GM21576 (cell line): Measurements from ENCODE around the gene MME.
"Not testable (repeated sequence)": the region's sequence is repeated elsewhere in the genome, so short reads cannot be mapped to it uniquely, and the experiment has no call there.

Source experiments
- ATAC-seq: cut with Tn5 transposase; IDR thresholded peaks from one replicate; pipeline ENCODE4 v1.9.1; 2021; ENCODE audit warnings: mild to moderate bottlenecking, moderate library complexity; ENCODE audit not compliant: unreplicated experiment

MME gene

GRCh38 chr3:155190691-155191090, 110.6 kb downstream of the MME start:
- ATAC-seq, result no peak

- ATAC-seq, result no peak
Observed at GRCh38 chr3:155192957-155193746, 113.0 kb downstream of the MME start.

- ATAC-seq, result no peak
Observed at GRCh38 chr3:155193868-155194267, 113.7 kb downstream of the MME start.

GRCh38 chr3:155194973-155195957, 115.1 kb downstream of the MME start:
- no peak for ATAC-seq

GRCh38 chr3:155196131-155197021, 116.3 kb downstream of the MME start:
- no peak for ATAC-seq

- ATAC-seq, result no peak
Observed at GRCh38 chr3:155197786-155198185, 117.7 kb downstream of the MME start.

GRCh38 chr3:155202626-155203025, 122.5 kb downstream of the MME start:
- no peak for ATAC-seq

- ATAC-seq, result no peak
Observed at GRCh38 chr3:155204851-155205250, 124.7 kb downstream of the MME start.

DNA sequence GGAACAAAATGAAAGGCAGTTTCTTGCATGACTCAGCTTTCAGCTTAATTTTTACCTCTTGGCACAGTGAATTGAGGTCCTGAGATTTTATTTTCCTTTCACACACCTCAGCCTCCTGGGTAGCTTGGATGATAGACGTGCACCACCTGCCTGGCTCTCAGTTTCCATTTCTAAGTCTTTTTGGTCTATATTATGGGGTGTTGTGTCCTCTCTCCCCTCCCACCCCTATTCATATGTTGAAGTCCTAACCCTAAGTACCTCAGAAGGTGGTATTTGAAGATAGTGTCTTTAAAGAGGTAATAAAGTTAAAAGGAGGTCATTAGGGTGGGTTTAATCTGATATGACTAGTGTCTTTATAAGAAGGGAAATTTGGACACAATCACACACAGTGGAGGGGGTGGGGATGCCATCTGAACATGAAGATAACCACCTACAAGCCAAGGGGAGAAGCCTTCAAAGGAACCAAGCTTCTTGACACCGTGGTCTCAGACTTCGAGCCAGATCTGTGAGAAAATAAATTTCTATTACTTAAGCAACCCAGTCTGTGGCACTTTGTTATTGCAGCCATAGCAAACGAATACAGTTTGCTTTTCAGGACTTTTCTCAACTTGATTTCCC, 128.2 kb downstream of the MME start:
- no peak for ATAC-seq

- no peak for ATAC-seq
Observed at GRCh38 chr3:155210736-155211135, 130.6 kb downstream of the MME start.

DNA sequence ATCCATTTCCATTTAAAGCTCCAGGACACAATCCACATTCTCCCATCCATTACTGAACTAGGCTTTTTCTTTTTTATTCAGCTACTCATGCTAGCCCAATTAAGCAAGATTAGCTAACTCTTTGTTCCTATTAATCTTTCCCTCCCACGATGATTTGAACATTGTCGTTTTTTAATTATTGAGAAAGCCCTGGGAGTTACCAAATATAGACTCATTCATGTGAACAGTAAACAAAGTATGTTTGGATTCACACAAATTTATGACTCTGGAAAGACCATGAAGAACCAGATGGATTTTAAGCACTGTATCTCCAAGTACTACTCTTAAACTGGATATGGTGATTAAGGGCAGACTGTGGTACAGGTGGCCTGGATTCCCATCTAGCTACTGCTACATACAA, 131.1 kb downstream of the MME start:
- no peak for ATAC-seq

DNA sequence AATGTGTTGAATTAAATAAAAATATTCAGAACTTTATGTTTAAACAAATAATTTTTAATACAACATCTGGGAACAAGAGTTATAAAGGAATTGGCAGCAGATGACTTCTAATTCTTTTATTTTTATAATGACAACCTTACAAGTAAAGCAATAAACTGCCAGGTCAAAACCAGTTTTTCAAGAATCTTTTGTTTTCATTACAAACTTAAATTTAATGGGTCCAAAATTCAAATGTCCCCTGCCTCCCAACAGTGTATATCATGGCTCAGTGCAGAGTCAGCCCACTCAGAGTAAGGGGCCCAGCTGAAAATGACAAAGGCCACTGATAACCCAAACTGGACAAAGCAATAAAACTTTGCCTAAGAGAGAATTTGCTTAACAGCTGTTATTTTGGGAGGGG, 131.8 kb downstream of the MME start:
- ATAC-seq, result no peak

DNA sequence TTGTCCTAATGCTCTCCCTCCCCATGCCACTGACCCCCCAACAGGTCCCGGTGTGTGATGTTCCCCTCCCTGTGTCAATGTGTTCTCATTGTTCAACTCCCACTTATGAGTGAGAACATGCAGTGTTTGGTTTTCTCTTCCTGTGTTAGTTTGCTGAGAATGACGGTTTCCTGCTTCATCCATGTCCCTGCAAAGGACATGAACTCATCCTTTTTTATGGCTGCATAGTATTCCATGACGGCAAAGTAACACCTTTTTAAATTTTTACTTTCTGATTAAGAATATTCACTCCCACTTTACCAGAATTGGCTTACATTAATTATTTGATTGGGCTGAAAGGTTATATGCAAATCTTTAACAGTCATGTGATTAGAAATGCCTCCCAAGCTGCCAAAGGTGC, 135.9 kb downstream of the MME start:
- not testable (repeated sequence) for ATAC-seq

- no peak for ATAC-seq
Observed at GRCh38 chr3:155217591-155217990, 137.5 kb downstream of the MME start.

DNA sequence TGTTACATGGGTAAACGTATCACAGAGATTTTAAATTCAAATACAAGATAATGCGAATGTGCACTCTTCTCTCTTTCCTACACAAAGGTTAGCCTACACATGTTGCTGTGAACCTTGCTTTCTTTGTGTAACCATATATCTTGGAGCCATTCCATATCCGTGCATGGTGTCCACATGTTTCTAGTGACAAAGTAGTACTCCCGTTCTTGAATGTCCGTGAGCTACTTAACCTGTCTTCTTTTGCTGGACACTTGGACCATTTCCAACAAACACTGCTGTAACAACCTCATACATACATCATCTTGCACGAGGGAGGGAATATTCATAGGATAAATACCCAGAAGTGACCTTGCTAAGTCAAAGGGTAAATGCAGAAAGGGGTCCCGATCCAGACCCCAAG, 138.3 kb downstream of the MME start:
- ATAC-seq, result no peak

- ATAC-seq, result no peak
Observed at GRCh38 chr3:155219106-155219505, 139.0 kb downstream of the MME start.

- no peak for ATAC-seq
Observed at GRCh38 chr3:155225417-155225816, 145.3 kb downstream of the MME start.

DNA sequence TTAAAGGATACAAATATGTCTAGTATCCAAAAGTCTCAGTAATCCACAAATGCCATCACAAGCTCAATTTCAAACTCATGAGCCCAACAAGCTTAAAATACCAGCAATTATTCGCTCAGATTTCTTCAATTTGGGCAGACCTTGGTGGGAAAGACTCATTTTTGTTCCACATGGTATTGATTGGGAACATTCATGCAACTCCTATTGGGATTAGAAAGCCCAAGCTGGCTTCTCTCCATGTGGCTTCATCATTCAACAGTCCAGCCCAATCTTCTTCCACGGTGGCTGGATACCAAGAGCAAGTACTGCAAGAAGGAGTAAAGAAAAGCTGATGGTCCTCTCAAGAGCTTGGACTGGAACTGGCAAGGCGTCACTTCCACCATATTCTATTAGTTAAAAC, 147.0 kb downstream of the MME start:
- no peak for ATAC-seq

GRCh38 chr3:155228676-155229075, 148.6 kb downstream of the MME start:
- ATAC-seq, result no peak

DNA sequence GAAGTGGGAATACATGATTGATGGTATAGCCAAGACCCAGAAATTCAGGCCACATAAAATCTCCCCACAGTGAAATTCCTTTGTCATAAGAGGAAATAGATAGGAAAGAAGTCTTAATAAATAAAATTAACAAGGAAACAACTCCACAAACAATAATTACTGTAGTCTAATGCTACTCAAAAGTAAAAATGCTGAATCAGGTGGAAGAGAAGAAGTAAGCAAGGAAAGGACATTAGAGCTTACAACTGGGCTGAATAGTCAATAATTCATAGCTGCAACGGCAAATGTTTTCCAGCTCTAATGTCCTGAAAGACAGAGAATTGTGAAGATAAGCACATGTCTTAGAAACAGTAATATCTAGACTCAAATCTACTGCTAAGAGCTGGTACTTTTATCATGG, 149.0 kb downstream of the MME start:
- no peak for ATAC-seq
